ENCODE data around the gene TMEM63B.

DNA sequence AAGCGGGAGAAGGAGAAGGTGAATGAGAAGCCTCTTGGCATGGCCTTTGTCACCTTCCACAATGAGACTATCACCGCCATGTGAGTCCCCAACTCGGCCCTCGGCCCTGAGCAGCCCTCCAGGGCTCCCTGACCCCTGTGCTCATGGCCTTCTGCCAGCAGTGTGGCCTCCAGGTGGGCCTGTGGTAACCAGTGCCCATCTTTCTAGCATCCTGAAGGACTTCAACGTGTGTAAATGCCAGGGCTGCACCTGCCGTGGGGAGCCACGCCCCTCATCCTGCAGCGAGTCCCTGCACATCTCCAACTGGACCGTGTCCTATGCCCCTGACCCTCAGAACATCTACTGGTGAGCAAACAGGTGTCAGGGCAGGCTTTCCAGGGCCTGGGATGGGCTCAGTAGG is 21.0 kb downstream of the TMEM63B start:
- TF ChIP-seq PATZ1 (CRISPR knock-in tag; IDR thresholded peaks at IDR 0.05; ENCODE audit: borderline replicate concordance) (no peak), RARB (CRISPR knock-in tag; IDR thresholded peaks at IDR 0.05) (no peak), TOX (CRISPR knock-in tag; IDR thresholded peaks at IDR 0.05; ENCODE audit: borderline replicate concordance) (no peak), CREB5 (CRISPR knock-in tag; IDR thresholded peaks at IDR 0.05; ENCODE audit: low read depth) (no peak), SNAI2 (CRISPR knock-in tag; IDR thresholded peaks at IDR 0.05) (no peak), ESRRG (CRISPR knock-in tag; IDR thresholded peaks at IDR 0.05) (no peak)

Data from SK-N-SH treated with all-trans-retinoic acid at 6 μM for 48 hours (cell line).